Measurements from ENCODE around the gene GPSM1.
"Not testable (repeated sequence)": the region's sequence is repeated elsewhere in the genome, so short reads cannot be mapped to it uniquely, and the experiment has no call there.

Gene GPSM1

DNA sequence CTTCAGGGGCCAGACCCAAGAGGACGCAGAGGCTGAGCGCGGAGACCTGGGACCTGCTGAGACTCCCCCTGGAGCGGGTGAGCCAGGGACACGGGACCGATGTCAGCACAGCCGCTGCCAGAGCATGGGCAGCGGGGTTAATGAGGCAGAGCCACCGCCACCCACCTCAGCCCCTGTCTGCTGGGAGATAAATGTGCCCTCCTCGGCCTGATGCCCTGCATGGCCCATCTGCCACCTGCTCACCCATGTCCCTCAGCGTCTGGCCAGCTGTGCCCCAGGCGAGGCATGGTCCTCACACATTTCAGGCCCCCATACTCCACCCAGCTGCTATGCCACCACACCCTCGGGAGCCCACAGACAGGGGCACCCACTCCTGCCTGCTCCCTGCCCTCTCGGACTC lies 21.4 kb downstream of the GPSM1 start:
- no peak for TF ChIP-seq CTCF (IDR thresholded peaks at IDR 0.05; ENCODE audit: insufficient read depth, missing control alignments)

GRCh38 chr9:136349546-136349945 lies 22.2 kb downstream of the GPSM1 start:
- TF ChIP-seq CTCF (IDR thresholded peaks at IDR 0.05; ENCODE audit: insufficient read depth, missing control alignments): no peak

More for the DNA sequence above, 21.4 kb downstream of the GPSM1 start:
- DNase-seq (ENCODE audit: insufficient read length, low spot score) (no peak), FAIRE-seq (no peak)

GRCh38 chr9:136351252-136351800 lies 24.0 kb downstream of the GPSM1 start:
- DNase-seq (ENCODE audit: insufficient read length, low spot score): no peak
- TF ChIP-seq CTCF (IDR thresholded peaks at IDR 0.05; ENCODE audit: insufficient read depth, missing control alignments): no peak
- no peak for FAIRE-seq

More at GRCh38 chr9:136349546-136349945, 22.2 kb downstream of the GPSM1 start:
- DNase-seq (ENCODE audit: insufficient read length, low spot score) (no peak), FAIRE-seq (no peak)

DNA sequence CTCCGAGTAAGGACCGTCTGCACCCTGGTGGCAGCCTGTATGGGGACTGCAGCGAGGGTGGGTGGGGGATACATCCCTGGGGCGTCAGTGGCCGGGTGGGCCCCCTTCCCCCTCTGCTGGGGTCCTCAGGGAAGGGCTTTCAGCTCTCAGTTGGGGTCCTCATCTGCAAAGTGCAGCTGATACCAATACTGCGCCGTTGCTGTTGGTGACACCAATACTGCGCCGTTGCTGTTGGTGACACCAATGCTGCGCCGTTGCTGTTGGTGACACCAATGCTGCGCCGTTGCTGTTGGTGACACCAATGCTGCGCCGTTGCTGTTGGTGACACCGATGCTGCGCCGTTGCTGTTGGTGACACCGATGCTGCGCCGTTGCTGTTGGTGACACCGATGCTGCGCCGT lies 24.5 kb downstream of the GPSM1 start:
- FAIRE-seq; DNase-seq (ENCODE audit: insufficient read length, low spot score): not testable (repeated sequence)

GRCh38 chr9:136352682-136353081 lies 25.3 kb downstream of the GPSM1 start:
- no peak for TF ChIP-seq CTCF (IDR thresholded peaks at IDR 0.05; ENCODE audit: insufficient read depth, missing control alignments)
- FAIRE-seq: no peak
- DNase-seq (ENCODE audit: insufficient read length, low spot score): no peak

DNA sequence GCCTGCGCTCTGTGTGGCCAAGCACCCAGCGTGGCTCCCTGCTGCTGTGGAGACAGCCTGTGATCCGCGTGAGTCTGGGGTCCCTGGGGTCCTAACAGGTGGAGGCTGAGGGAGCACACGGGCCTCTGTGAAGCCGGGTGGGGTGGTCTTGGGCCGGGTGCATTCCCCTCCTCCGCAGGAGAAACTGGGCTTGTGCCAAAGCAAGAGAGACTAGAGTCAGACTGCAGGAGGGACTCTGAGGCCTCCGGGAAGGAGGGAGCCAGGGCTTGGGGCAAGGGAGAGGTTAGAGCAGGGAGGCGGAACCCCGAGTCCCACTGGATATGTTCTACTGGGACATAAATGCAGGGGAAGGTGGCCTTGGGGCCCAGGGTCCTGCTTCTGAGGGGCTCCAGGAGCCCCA lies 25.7 kb downstream of the GPSM1 start:
- no peak for TF ChIP-seq CTCF (IDR thresholded peaks at IDR 0.05; ENCODE audit: insufficient read depth, missing control alignments)
- no peak for DNase-seq (ENCODE audit: insufficient read length, low spot score)
- FAIRE-seq: no peak

- FAIRE-seq (no peak), DNase-seq (ENCODE audit: insufficient read length, low spot score) (no peak)
- TF ChIP-seq CTCF (IDR thresholded peaks at IDR 0.05; ENCODE audit: insufficient read depth, missing control alignments): no peak
Observed at GRCh38 chr9:136353757-136354488, 26.6 kb downstream of the GPSM1 start.
